ENCODE measurements around the gene PGM1. TPM values are rescaled to one million over a fixed set of nuclear protein-coding genes. Genes with fewer than 3 reads are reported as not detected.

PGM1 gene
- total and polyA plus RNA-seq, 2 of the 13 experiments (the other 11 are each of a cell fraction or from before 2014, with no cell fraction given): 51.6 to 105 TPM

GRCh38 chr1:63701187-63701586 lies 108.0 kb downstream of the PGM1 start (continued):
- TF ChIP-seq BATF2 (CRISPR knock-in tag; IDR thresholded peaks at IDR 0.05) (no peak), ZNF432 (CRISPR knock-in tag; IDR thresholded peaks at IDR 0.05; ENCODE audit: borderline replicate concordance) (no peak), CHD4 (IDR thresholded peaks at IDR 0.05; ENCODE audit: borderline replicate concordance, low read length) (no peak), ZNF276 (CRISPR knock-in tag; IDR thresholded peaks at IDR 0.05; ENCODE audit: low read depth) (no peak), NR3C1 (CRISPR knock-in tag; IDR thresholded peaks at IDR 0.05) (no peak), ETS1 (CRISPR knock-in tag; IDR thresholded peaks at IDR 0.05) (no peak), SSRP1 (CRISPR knock-in tag; IDR thresholded peaks at IDR 0.05) (no peak), HDAC1 (CRISPR knock-in tag; IDR thresholded peaks at IDR 0.05) (no peak), ZNF335 (CRISPR knock-in tag; IDR thresholded peaks at IDR 0.05) (no peak), ZSCAN9 (CRISPR knock-in tag; IDR thresholded peaks at IDR 0.05; ENCODE audit: borderline replicate concordance) (no peak), MEIS1 (CRISPR knock-in tag; IDR thresholded peaks at IDR 0.05; ENCODE audit: borderline replicate concordance) (no peak), CSRNP2 (CRISPR knock-in tag; conservative IDR thresholded peaks at IDR 0.05; ENCODE audit: low read depth) (no peak), WIZ (CRISPR knock-in tag; IDR thresholded peaks at IDR 0.05) (no peak), SP5 (CRISPR knock-in tag; IDR thresholded peaks at IDR 0.05; ENCODE audit: borderline replicate concordance, low read depth) (no peak), YEATS2 (CRISPR knock-in tag; IDR thresholded peaks at IDR 0.05; ENCODE audit: borderline replicate concordance) (no peak), SRF (IDR thresholded peaks at IDR 0.05; ENCODE audit: low read depth, low read length) (no peak), TARDBP (CRISPR knock-in tag; IDR thresholded peaks at IDR 0.05) (no peak), ZNF331 (CRISPR knock-in tag; IDR thresholded peaks at IDR 0.05) (no peak)
- TF ChIP-seq, protein P1, sequence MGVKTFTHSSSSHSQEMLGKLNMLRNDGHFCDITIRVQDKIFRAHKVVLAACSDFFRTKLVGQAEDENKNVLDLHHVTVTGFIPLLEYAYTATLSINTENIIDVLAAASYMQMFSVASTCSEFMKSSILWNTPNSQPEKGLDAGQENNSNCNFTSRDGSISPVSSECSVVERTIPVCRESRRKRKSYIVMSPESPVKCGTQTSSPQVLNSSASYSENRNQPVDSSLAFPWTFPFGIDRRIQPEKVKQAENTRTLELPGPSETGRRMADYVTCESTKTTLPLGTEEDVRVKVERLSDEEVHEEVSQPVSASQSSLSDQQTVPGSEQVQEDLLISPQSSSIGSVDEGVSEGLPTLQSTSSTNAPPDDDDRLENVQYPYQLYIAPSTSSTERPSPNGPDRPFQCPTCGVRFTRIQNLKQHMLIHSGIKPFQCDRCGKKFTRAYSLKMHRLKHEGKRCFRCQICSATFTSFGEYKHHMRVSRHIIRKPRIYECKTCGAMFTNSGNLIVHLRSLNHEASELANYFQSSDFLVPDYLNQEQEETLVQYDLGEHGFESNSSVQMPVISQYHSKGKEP (CRISPR knock-in tag; IDR thresholded peaks at IDR 0.05): no peak

Measured in HepG2 (cell line).